ENCODE results near the gene WBP4. TPM values are rescaled to one million over a fixed set of nuclear protein-coding genes. Genes with fewer than 3 reads are reported as not detected.
A peak's percentile ranks its signal among the peaks of the same experiment; 100 is the strongest.

WBP4 gene
- total RNA-seq, 1 experiment from 2014 or later, result 16.0 TPM

- no peak for TF ChIP-seq CTCF (IDR thresholded peaks at IDR 0.05; ENCODE audit: unreplicated experiment)
- BruUV-seq (replicated peaks), result no TSS peak
- Mint-ChIP-seq H3K9me3 (ENCODE audit: unreplicated experiment) (peaks cover 15% of the 10 kb centered on the region), H3K4me1 (ENCODE audit: insufficient read depth, unreplicated experiment) (peaks cover 22% of the 10 kb centered on the region), H3K36me3 (ENCODE audit: insufficient read depth, unreplicated experiment) (peaks cover 14% of the 10 kb centered on the region), H3K27ac (ENCODE audit: low read depth, unreplicated experiment) (no peak overlapping the region), H3K4me3 (ENCODE audit: unreplicated experiment) (no peak overlapping the region), H3K27me3 (ENCODE audit: insufficient read depth, unreplicated experiment) (no peaks in the 10 kb centered on the region)
- intact Hi-C loops (cut with micrococcal nuclease), result no loop called here
- no peak for DNase-seq (ENCODE audit: unreplicated experiment)
- CTCF ChIA-PET, result interaction anchor here (0.7 to 1.5 kb wide), 3 partner anchors 23 to 69 kb away, joined by 3 to 5 read pairs (median 3); no protein-coding TSS in a partner anchor
- POLR2A ChIA-PET, result interaction anchor here (0.7 kb wide), 1 partner anchor 29 kb away, joined by 3 read pairs; no protein-coding TSS in a partner anchor
These were observed 12.7 kb upstream of the WBP4 start for GRCh38 chr13:41048640-41049039.

GRCh38 chr13:41049480-41050440, 11.5 kb upstream of the WBP4 start:
- H3K4me3 Mint-ChIP-seq (ENCODE audit: unreplicated experiment), result no peak overlapping the region
- intact Hi-C loops (cut with micrococcal nuclease), result no loop called here
- peak; percentile 32 for DNase-seq (ENCODE audit: unreplicated experiment)
- ChIA-PET CTCF (interaction anchor here (1.5 kb wide), 1 partner anchor 24 kb away, joined by 5 read pairs; no protein-coding TSS in a partner anchor), POLR2A (no interaction called here)
- H3K36me3 Mint-ChIP-seq (ENCODE audit: insufficient read depth, unreplicated experiment), result peaks cover 14% of the 10 kb centered on the region
- no peak for TF ChIP-seq CTCF (IDR thresholded peaks at IDR 0.05; ENCODE audit: unreplicated experiment)
- no peak overlapping the region for H3K27ac Mint-ChIP-seq (ENCODE audit: low read depth, unreplicated experiment)
- H3K4me1 Mint-ChIP-seq (ENCODE audit: insufficient read depth, unreplicated experiment), result peaks cover 29% of the 10 kb centered on the region
- H3K9me3 Mint-ChIP-seq (ENCODE audit: unreplicated experiment), result peaks cover 15% of the 10 kb centered on the region
- no TSS peak for BruUV-seq (replicated peaks)
- no peaks in the 10 kb centered on the region for H3K27me3 Mint-ChIP-seq (ENCODE audit: insufficient read depth, unreplicated experiment)

GRCh38 chr13:41052441-41052840, 8.9 kb upstream of the WBP4 start:
- Mint-ChIP-seq H3K27me3 (ENCODE audit: insufficient read depth, unreplicated experiment) (no peaks in the 10 kb centered on the region), H3K4me3 (ENCODE audit: unreplicated experiment) (no peak overlapping the region), H3K36me3 (ENCODE audit: insufficient read depth, unreplicated experiment) (peaks cover 15% of the 10 kb centered on the region), H3K9me3 (ENCODE audit: unreplicated experiment) (peaks cover 15% of the 10 kb centered on the region), H3K4me1 (ENCODE audit: insufficient read depth, unreplicated experiment) (peaks cover 47% of the 10 kb centered on the region), H3K27ac (ENCODE audit: low read depth, unreplicated experiment) (no peak overlapping the region)
- TF ChIP-seq CTCF (IDR thresholded peaks at IDR 0.05; ENCODE audit: unreplicated experiment), result no peak
- ChIA-PET CTCF (interaction anchor here (0.7 to 1.9 kb wide), 3 partner anchors 33 to 1316 kb away, joined by 3 to 8 read pairs (median 4); partner anchors contain the start of gene ELF1), POLR2A (interaction anchor here (0.5 to 3.5 kb wide), 5 partner anchors 9 to 59 kb away, joined by 3 to 23 read pairs (median 5); partner anchors contain the start of genes ELF1 and WBP4)
- BruUV-seq (replicated peaks), result no TSS peak
- intact Hi-C loops (cut with micrococcal nuclease), result no loop called here
- DNase-seq (ENCODE audit: unreplicated experiment), result no peak

- peak overlapping the region; percentile 83 for H3K27ac Mint-ChIP-seq (ENCODE audit: low read depth, unreplicated experiment)
- H3K4me3 Mint-ChIP-seq (ENCODE audit: unreplicated experiment), result peak overlapping the region; percentile 62
- no peaks in the 10 kb centered on the region for H3K27me3 Mint-ChIP-seq (ENCODE audit: insufficient read depth, unreplicated experiment)
- H3K4me1 Mint-ChIP-seq (ENCODE audit: insufficient read depth, unreplicated experiment), result peaks cover 53% of the 10 kb centered on the region
- BruUV-seq (replicated peaks), result no TSS peak
- H3K36me3 Mint-ChIP-seq (ENCODE audit: insufficient read depth, unreplicated experiment), result peaks cover 16% of the 10 kb centered on the region
- ChIA-PET CTCF (interaction anchor here (0.7 to 2.6 kb wide), 14 partner anchors 11 to 1317 kb away, joined by 3 to 9 read pairs (median 4); partner anchors contain the start of gene ELF1), POLR2A (interaction anchor here (0.7 to 9.0 kb wide), 8 partner anchors 8 to 275 kb away, joined by 3 to 283 read pairs (median 4); partner anchors contain the start of genes ELF1, SLC25A15 and WBP4)
- TF ChIP-seq CTCF (IDR thresholded peaks at IDR 0.05; ENCODE audit: unreplicated experiment), result no peak
- peak; percentile 63 for DNase-seq (ENCODE audit: unreplicated experiment)
- peaks cover 14% of the 10 kb centered on the region for H3K9me3 Mint-ChIP-seq (ENCODE audit: unreplicated experiment)
- intact Hi-C loops (cut with micrococcal nuclease), result no loop called here
These were observed 7.9 kb upstream of the WBP4 start for GRCh38 chr13:41053384-41053826.

Measured in MCF 10A (cell line).